Suprapubic skin (tissue), 4 donors: Measurements from ENCODE around the gene ENAH.
"Not testable (repeated sequence)": the region's sequence is repeated elsewhere in the genome, so short reads cannot be mapped to it uniquely, and the experiment has no call there.

Experiments used
- CTCF ChIP-seq, 2 donors: fragments of 200-600 bp in 1 of 2; fragments of 450-650 bp in 1 of 2; sonication (generic) in 1 of 2; IDR thresholded peaks; one replicate each; pipeline ENCODE4 v1.5.1; 2016 to 2019; ENCODE audit warnings: antibody characterized with exemption in 2 of 2, mild to moderate bottlenecking in 1 of 2, moderate library complexity in 1 of 2
- EP300 ChIP-seq: sonication (generic); formaldehyde crosslinking; IDR thresholded peaks from one replicate; pipeline ENCODE4 v1.6.1; 2017; ENCODE audit warnings: antibody characterized with exemption
- POLR2A ChIP-seq, 2 donors: fragments of 450-650 bp; IDR thresholded peaks; one replicate each; pipeline ENCODE4 v1.6.1; 2017; ENCODE audit warnings: antibody characterized with exemption in 2 of 2, mild to moderate bottlenecking in 2 of 2, moderate library complexity in 2 of 2
- POLR2AphosphoS5 ChIP-seq, 3 donors: sonication (generic); formaldehyde crosslinking; IDR thresholded peaks; one replicate each; pipeline ENCODE4 v1.6.1; 2017; ENCODE audit warnings: antibody characterized with exemption in 3 of 3

GRCh38 chr1:225510740-225511139 is 142.2 kb downstream of the ENAH start:
- TF ChIP-seq POLR2AphosphoS5 (IDR thresholded peaks at IDR 0.05); EP300; POLR2A (IDR thresholded peaks at IDR 0.05); CTCF (IDR thresholded peaks at IDR 0.05): not testable (repeated sequence)
